IMR-90 (cell line): ENCODE measurements around the gene TRPC1. TPM values are rescaled to one million over a fixed set of nuclear protein-coding genes. Genes with fewer than 3 reads are reported as not detected.
A peak's percentile ranks its signal among the peaks of the same experiment; 100 is the strongest.

Experiments used
- ATAC-seq: fragments of 200-7000 bp; cut with Tn5 transposase; 2 replicates; pipeline ENCODE4 v1.9.1; 2020; ENCODE audit warnings: low read depth, mild to moderate bottlenecking, moderate library complexity
- BruUV-seq: library from RNA; stranded (reverse); fragments of 400-500 nt; replicated peaks from 2 replicates; lab custom pipeline; 2021; lab: Mats Ljungman, UMichigan
- CTCF ChIA-PET: fragments of 300-600 bp; formaldehyde crosslinking; extraction: SDS; loops from one replicate; lab custom pipeline; 2021; ENCODE audit warnings: antibody characterized with exemption; lab: Yijun Ruan, JAX
- POLR2A ChIA-PET: fragments of 300-600 bp; sonication (Branson Sonifier 250); formaldehyde crosslinking; loops from one replicate; lab custom pipeline; 2022; ENCODE audit warnings: antibody characterized with exemption; ENCODE audit not compliant: unreplicated experiment; lab: Charles Lee
- DNase-seq: peaks from one replicate; pipeline ENCODE4 v3.0.0; 2013
- H2AFZ ChIP-seq: replicated peaks from 2 replicates; pipeline ENCODE3; 2013; ENCODE audit warnings: low read length, mild to moderate bottlenecking; ENCODE audit not compliant: poor library complexity
- H2AK5ac ChIP-seq: 2 replicates; pipeline ENCODE4 v1.6.1; 2013; ENCODE audit warnings: low read depth, low read length, inconsistent platforms
- H2AK9ac ChIP-seq: replicated peaks from 2 replicates; pipeline ENCODE3; 2013; ENCODE audit warnings: mild to moderate bottlenecking, low read depth, low read length, moderate library complexity; ENCODE audit not compliant: poor library complexity
- H2BK120ac ChIP-seq: 2 replicates; pipeline ENCODE4 v1.6.1; 2013; ENCODE audit warnings: low read depth, low read length, inconsistent platforms
- H2BK15ac ChIP-seq: 3 replicates; pipeline ENCODE4 v1.6.1; 2013; ENCODE audit warnings: low read depth, low read length, inconsistent platforms
- H2BK20ac ChIP-seq: 2 replicates; pipeline ENCODE4 v1.6.1; 2013; ENCODE audit warnings: low read depth, mild to moderate bottlenecking, inconsistent platforms, low read length, moderate library complexity
- H2BK5ac ChIP-seq: 2 replicates; pipeline ENCODE4 v1.6.1; 2013; ENCODE audit warnings: mild to moderate bottlenecking, low read depth, low read length, inconsistent platforms; ENCODE audit not compliant: poor library complexity, severe bottlenecking
- H3K14ac ChIP-seq: replicated peaks from 2 replicates; pipeline ENCODE4 v1.6.1; 2013; ENCODE audit warnings: low read depth, low read length, inconsistent platforms
- H3K18ac ChIP-seq: 2 replicates; pipeline ENCODE4 v1.6.1; 2013; ENCODE audit warnings: low read depth, low read length, control low read depth
- H3K23ac ChIP-seq: 2 replicates; pipeline ENCODE4 v1.6.1; 2013; ENCODE audit warnings: low read depth, low read length, inconsistent platforms
- H3K27ac ChIP-seq: 2 replicates; pipeline ENCODE4 v1.5.1; 2013; ENCODE audit warnings: mild to moderate bottlenecking, control low read depth, low read length; ENCODE audit not compliant: insufficient read depth
- H3K27me3 ChIP-seq: 2 replicates; pipeline ENCODE4 v1.6.1; 2013; ENCODE audit warnings: low read length; ENCODE audit not compliant: control insufficient read depth, insufficient read depth
- H3K36me3 ChIP-seq: 2 replicates; pipeline ENCODE4 v1.6.1; 2013; ENCODE audit warnings: low read length, mixed read lengths; ENCODE audit not compliant: control insufficient read depth, insufficient read depth
- H3K4ac ChIP-seq: 2 replicates; pipeline ENCODE4 v1.6.1; 2013; ENCODE audit warnings: low read depth, low read length, inconsistent platforms
- H3K4me1 ChIP-seq: 2 replicates; pipeline ENCODE4 v1.6.1; 2013; ENCODE audit warnings: low read length, mixed read lengths; ENCODE audit not compliant: control insufficient read depth, insufficient read depth
- H3K4me2 ChIP-seq: 2 replicates; pipeline ENCODE4 v1.6.1; 2013; ENCODE audit warnings: low read depth, mild to moderate bottlenecking, control low read depth, low read length, moderate library complexity
- H3K4me3 ChIP-seq: 2 replicates; pipeline ENCODE4 v1.5.1; 2013; ENCODE audit warnings: low read depth, mild to moderate bottlenecking, control low read depth, low read length, moderate library complexity; ENCODE audit not compliant: insufficient read depth
- H3K56ac ChIP-seq: 2 replicates; pipeline ENCODE4 v1.6.1; 2013; ENCODE audit warnings: low read length, inconsistent platforms; ENCODE audit not compliant: insufficient read depth; ENCODE audit errors: extremely low read depth
- H3K79me1 ChIP-seq, 2 experiments: 2 replicates each; pipeline ENCODE4 v1.6.1; 2013; ENCODE audit warnings: low read length in 2 of 2, inconsistent platforms in 1 of 2, low read depth in 1 of 2
- H3K9ac ChIP-seq: 2 replicates; pipeline ENCODE4 v1.6.1; 2013; ENCODE audit warnings: low read depth, low read length, control low read depth
- H3K9me1 ChIP-seq: 2 replicates; pipeline ENCODE4 v1.6.1; 2013; ENCODE audit warnings: low read length, inconsistent platforms; ENCODE audit not compliant: insufficient read depth
- H3K9me3 ChIP-seq: 2 replicates; pipeline ENCODE4 v1.6.1; 2013; ENCODE audit warnings: low read length; ENCODE audit not compliant: control insufficient read depth, insufficient read depth
- H4K20me1 ChIP-seq: 2 replicates; pipeline ENCODE4 v1.6.1; 2013; ENCODE audit warnings: low read length, inconsistent platforms; ENCODE audit not compliant: insufficient read depth
- H4K5ac ChIP-seq: 2 replicates; pipeline ENCODE4 v1.6.1; 2013; ENCODE audit warnings: mild to moderate bottlenecking, low read depth, low read length, control low read depth
- H4K8ac ChIP-seq, 2 experiments: 2 replicates each; pipeline ENCODE4 v1.6.1; 2013; ENCODE audit warnings: low read depth in 2 of 2, low read length in 2 of 2, control low read depth in 1 of 2, inconsistent platforms in 1 of 2
- H4K91ac ChIP-seq: 2 replicates; pipeline ENCODE4 v1.6.1; 2013; ENCODE audit warnings: low read depth, low read length, inconsistent platforms; ENCODE audit not compliant: insufficient read depth
- BHLHE40 ChIP-seq: fragments of 150-350 bp; IDR thresholded peaks from 2 replicates; pipeline ENCODE4 v1.6.1; 2016; ENCODE audit warnings: mild to moderate bottlenecking, low read depth, low read length
- CEBPB ChIP-seq: IDR thresholded peaks from 2 replicates; pipeline ENCODE4 v1.6.1; 2012; ENCODE audit warnings: low read depth, low read length, improper control_type of control experiment
- CTCF ChIP-seq: conservative IDR thresholded peaks from 2 replicates; pipeline ENCODE4 v1.5.1; 2012; ENCODE audit warnings: mild to moderate bottlenecking, low read depth, low read length, improper control_type of control experiment
- MAFK ChIP-seq: IDR thresholded peaks from 2 replicates; pipeline ENCODE4 v1.6.1; 2012; ENCODE audit warnings: low read depth, low read length, improper control_type of control experiment
- MAZ ChIP-seq: IDR thresholded peaks from 2 replicates; pipeline ENCODE4 v1.6.1; 2012; ENCODE audit warnings: low read depth, mild to moderate bottlenecking, low read length, improper control_type of control experiment, moderate library complexity, borderline replicate concordance
- MXI1 ChIP-seq: IDR thresholded peaks from 2 replicates; pipeline ENCODE4 v1.6.1; 2012; ENCODE audit warnings: low read depth, mild to moderate bottlenecking, low read length, moderate library complexity, borderline replicate concordance
- POLR2A ChIP-seq: IDR thresholded peaks from 2 replicates; pipeline ENCODE4 v1.6.1; 2012; ENCODE audit warnings: mild to moderate bottlenecking, low read depth, low read length
- RAD21 ChIP-seq: IDR thresholded peaks from 2 replicates; pipeline ENCODE4 v1.6.1; 2012; ENCODE audit warnings: low read length, improper control_type of control experiment
- RCOR1 ChIP-seq: IDR thresholded peaks from 2 replicates; pipeline ENCODE4 v1.6.1; 2012; ENCODE audit warnings: mild to moderate bottlenecking, low read length, improper control_type of control experiment; ENCODE audit not compliant: insufficient replicate concordance
- WGBS, 2 experiments: methylation state at CpG; one replicate each; pipeline versions ENCODE4 v1.1.5 to v1.1.7; 2013; ENCODE audit warnings: missing lambda C conversion rate in 2 of 2; ENCODE audit not compliant: insufficient read length in 1 of 2; ENCODE audit errors: extremely low coverage in 2 of 2; 5-methylcytosine and 5-hydroxymethylcytosine counted together
- dilution Hi-C: fragments of 300-500 bp; cut with HindIII; formaldehyde crosslinking; loops from one replicate; pipeline ENCODE4 v1.14.3; 2018; ENCODE audit warnings: low sequenced_read_pairs; ENCODE audit not compliant: unreplicated experiment
- in situ Hi-C: fragments of 300-500 bp; cut with MboI; formaldehyde crosslinking; loops from 3 replicates; pipeline ENCODE4 v1.14.3; 2019; ENCODE audit warnings: low sequenced_read_pairs, inconsistent platforms, mixed read lengths
- intact Hi-C: fragments of 100-400 bp; cut with micrococcal nuclease; formaldehyde crosslinking; loops from 2 replicates; pipeline ENCODE4 v1.10.0; 2022
- polyA plus RNA-seq, 3 experiments: library from polyadenylated mRNA; depleted of rRNA; stranded (reverse); fragments of >200 nt; gene quantifications; 2 replicates each; pipeline ENCODE4 v1.2.3, GENCODE V29; 2012; ENCODE audit warnings: low replicate concordance in 1 of 3
- total RNA-seq: library from RNA; depleted of rRNA; stranded (reverse); fragments of >200 nt; gene quantifications from 2 replicates; pipeline ENCODE4 v1.2.3, GENCODE V29; 2012

TRPC1 gene
- total and polyA plus RNA-seq, 2 of the 4 experiments (the other 2 are of a cell fraction): 5.9 to 7.2 TPM

GRCh38 chr3:142849148-142849547 lies 125.3 kb downstream of the TRPC1 start:
- H3K36me3 ChIP-seq: no peaks in the 10 kb centered on the region
- intact Hi-C loops: no loop called here
- TF ChIP-seq RAD21: no peak
- no peak for TF ChIP-seq CTCF
- TF ChIP-seq POLR2A: no peak
- no peak for TF ChIP-seq RCOR1
- no peak for TF ChIP-seq MAZ
- TF ChIP-seq MXI1: no peak
- TF ChIP-seq MAFK: peak; percentile 62
- TF ChIP-seq CEBPB: no peak
- TF ChIP-seq BHLHE40: no peak
- H3K4ac ChIP-seq: no peak overlapping the region
- no peak overlapping the region for H2AK9ac ChIP-seq
- H3K9ac ChIP-seq: no peak overlapping the region
- H3K27ac ChIP-seq: no peak overlapping the region
- WGBS, 2 experiments: no CpG with 5 or more reads among the region's 3 CpGs
- no peak for DNase-seq
- no peaks in the 10 kb centered on the region for H3K9me3 ChIP-seq
- dilution Hi-C loops: no loop called here
- H4K91ac ChIP-seq: no peak overlapping the region
- no peak overlapping the region for H4K8ac ChIP-seq
- H2AFZ ChIP-seq: no peak overlapping the region
- H3K4me3 ChIP-seq: no peak overlapping the region
- CTCF ChIA-PET: no interaction called here
- H3K56ac ChIP-seq: no peak overlapping the region
- H3K18ac ChIP-seq: no peak overlapping the region
- no peak overlapping the region for H2BK20ac ChIP-seq
- H2AK5ac ChIP-seq: no peak overlapping the region
- no peak overlapping the region for H3K4me2 ChIP-seq
- no peak overlapping the region for H2BK120ac ChIP-seq
- in situ Hi-C loops: no loop called here
- no peaks in the 10 kb centered on the region for H3K79me1 ChIP-seq
- no peaks in the 10 kb centered on the region for H3K4me1 ChIP-seq
- POLR2A ChIA-PET: no interaction called here
- H3K23ac ChIP-seq: no peak overlapping the region
- H3K27me3 ChIP-seq: peaks cover 7% of the 10 kb centered on the region
- H3K9me1 ChIP-seq: no peaks in the 10 kb centered on the region; the same call in 1 of the 2 replicates
- no TSS peak for BruUV-seq
- no peak overlapping the region for H2BK15ac ChIP-seq
- H2BK5ac ChIP-seq: no peak overlapping the region
- no peaks in the 10 kb centered on the region for H4K20me1 ChIP-seq
- ATAC-seq: no peak
- H4K5ac ChIP-seq: no peak overlapping the region
- H3K14ac ChIP-seq: no peak overlapping the region
